Brain microvascular endothelial cell (primary cell): ENCODE measurements around the gene PACSIN2.
A peak's percentile ranks its signal among the peaks of the same experiment; 100 is the strongest.

Experiments
- DNase-seq: peaks from one replicate; pipeline ENCODE4 v3.0.0-alpha.2; 2020
- H3K27ac ChIP-seq: fragments of 250-450 bp; sonication (Bioruptor Pico); 2 replicates; pipeline ENCODE4 v1.5.1; 2020; ENCODE audit warnings: mild to moderate bottlenecking, moderate library complexity
- H3K27me3 ChIP-seq: fragments of 250-450 bp; sonication (Bioruptor Pico); replicated peaks from 2 replicates; pipeline ENCODE4 v1.5.1; 2020; ENCODE audit warnings: mild to moderate bottlenecking
- H3K36me3 ChIP-seq: fragments of 250-450 bp; sonication (Bioruptor Pico); replicated peaks from 2 replicates; pipeline ENCODE4 v1.5.1; 2020; ENCODE audit warnings: mild to moderate bottlenecking
- H3K4me3 ChIP-seq: 2 replicates; pipeline ENCODE4 v1.5.1; 2011; ENCODE audit warnings: low read depth, mild to moderate bottlenecking, control low read depth, low read length, moderate library complexity
- in situ Hi-C: cut with HindIII; loops from 2 replicates; pipeline ENCODE4 v1.10.0; 2017; ENCODE audit warnings: low sequenced_read_pairs, low pct_ligation_motif_present
- TF ChIP-seq, protein P1 (sequence below): IDR thresholded peaks from 2 replicates; pipeline ENCODE4 v1.5.1; 2011; ENCODE audit warnings: low read depth, mild to moderate bottlenecking, moderate library complexity, low read length, control low read depth, inconsistent platforms; ENCODE audit errors: missing control alignments

The PACSIN2 gene

DNA sequence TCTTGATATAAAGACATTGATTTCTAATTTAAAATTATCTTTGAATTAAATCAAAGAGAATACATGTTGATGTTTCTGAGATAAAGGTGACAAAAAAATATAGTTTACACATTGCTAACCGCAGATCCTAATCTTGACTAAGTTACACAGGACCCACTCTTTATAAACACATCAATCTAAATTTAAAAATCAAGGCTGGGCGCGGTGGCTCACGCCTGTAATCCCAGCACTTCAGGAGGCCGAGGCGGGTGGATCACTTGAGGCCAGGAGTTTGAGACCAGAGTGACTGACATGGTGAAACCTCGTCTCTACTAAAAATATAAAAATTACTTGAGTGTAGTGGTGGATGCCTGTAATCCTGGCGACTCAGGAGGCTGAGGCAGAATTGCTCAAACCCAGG is 159.7 kb downstream of the PACSIN2 start:
- in situ Hi-C loops: no loop called here
- TF ChIP-seq, protein P1, sequence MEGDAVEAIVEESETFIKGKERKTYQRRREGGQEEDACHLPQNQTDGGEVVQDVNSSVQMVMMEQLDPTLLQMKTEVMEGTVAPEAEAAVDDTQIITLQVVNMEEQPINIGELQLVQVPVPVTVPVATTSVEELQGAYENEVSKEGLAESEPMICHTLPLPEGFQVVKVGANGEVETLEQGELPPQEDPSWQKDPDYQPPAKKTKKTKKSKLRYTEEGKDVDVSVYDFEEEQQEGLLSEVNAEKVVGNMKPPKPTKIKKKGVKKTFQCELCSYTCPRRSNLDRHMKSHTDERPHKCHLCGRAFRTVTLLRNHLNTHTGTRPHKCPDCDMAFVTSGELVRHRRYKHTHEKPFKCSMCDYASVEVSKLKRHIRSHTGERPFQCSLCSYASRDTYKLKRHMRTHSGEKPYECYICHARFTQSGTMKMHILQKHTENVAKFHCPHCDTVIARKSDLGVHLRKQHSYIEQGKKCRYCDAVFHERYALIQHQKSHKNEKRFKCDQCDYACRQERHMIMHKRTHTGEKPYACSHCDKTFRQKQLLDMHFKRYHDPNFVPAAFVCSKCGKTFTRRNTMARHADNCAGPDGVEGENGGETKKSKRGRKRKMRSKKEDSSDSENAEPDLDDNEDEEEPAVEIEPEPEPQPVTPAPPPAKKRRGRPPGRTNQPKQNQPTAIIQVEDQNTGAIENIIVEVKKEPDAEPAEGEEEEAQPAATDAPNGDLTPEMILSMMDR: no peak
- DNase-seq: no peak
- Histone ChIP-seq H3K27me3 (no peaks in the 10 kb centered on the region), H3K27ac (no peak overlapping the region), H3K4me3 (no peak overlapping the region), H3K36me3 (no peaks in the 10 kb centered on the region)

DNA sequence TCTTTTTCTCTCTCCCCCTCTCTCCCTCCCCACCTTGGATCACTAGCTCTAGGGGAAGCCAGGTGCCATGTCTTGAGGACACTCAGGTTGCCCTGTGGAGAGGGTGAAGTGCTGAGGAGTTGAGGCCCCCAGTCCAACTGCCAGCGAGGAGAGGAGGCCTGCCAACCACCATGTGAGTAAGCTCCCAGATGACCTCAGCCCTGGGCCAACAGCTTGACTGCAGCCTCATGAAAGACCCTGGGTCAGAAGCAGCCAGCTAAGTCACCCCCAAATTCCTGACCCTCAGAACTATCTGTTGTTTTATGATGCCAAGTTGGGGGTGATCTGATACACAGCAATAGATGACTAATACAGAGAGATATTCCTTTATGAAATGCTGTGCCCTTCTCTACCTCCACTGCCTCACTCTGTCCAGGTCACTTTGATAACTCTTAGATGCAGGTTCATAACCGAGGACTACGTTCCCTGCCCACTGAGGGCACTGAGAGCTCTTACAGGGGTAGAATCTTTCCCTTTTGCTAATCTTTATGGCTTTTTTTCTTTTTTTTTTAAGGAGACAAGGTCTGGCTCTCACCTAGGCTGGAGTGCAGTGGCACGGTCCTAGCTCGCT is 165.9 kb downstream of the PACSIN2 start:
- TF ChIP-seq, protein P1: no peak
- no peak for DNase-seq
- no peak overlapping the region for H3K27ac ChIP-seq
- no peak overlapping the region for H3K4me3 ChIP-seq
- in situ Hi-C loops: no loop called here
- H3K36me3 ChIP-seq: peaks cover 16% of the 10 kb centered on the region
- no peaks in the 10 kb centered on the region for H3K27me3 ChIP-seq

DNA sequence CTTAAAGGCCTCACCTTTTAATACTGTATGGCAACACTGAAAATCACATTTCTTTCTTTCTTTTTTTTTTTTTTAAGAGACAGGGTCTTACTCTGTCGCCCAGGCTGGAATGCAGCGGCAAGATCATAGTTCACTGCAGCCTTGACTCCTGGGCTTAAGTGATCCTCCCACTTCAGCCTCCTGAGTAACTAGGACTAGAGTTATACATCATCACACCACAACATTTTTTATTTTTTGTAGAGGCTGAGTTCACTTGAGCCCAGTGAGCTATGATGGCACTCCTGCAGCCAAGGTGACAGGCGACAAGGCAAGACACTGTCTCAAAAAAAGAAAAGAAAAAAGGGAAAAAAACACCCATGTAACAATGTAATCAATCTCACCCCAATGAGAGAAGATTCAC is 167.8 kb downstream of the PACSIN2 start:
- DNase-seq: no peak
- in situ Hi-C loops: no loop called here
- TF ChIP-seq, protein P1: no peak
- Histone ChIP-seq H3K36me3 (peaks cover 21% of the 10 kb centered on the region), H3K4me3 (no peak overlapping the region), H3K27ac (no peak overlapping the region), H3K27me3 (no peaks in the 10 kb centered on the region)

DNA sequence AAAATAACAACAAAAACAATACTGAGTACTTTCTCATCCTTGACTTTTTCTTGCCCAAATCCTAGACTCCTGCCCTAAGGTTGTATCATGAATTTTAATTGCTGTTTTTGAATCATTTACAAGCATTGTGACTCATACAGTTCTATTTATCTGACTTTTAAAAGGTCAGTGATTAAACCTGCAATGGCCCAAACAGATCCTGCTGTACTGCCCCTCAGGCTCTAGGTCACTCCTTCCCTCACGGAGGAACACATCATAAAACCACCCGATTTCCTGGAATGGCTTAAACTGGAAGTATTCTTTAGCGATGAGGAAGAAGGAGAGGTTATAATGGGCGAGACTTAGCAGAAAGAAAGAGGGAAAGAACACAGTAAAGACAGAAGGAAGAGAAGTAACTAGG is 170.2 kb downstream of the PACSIN2 start:
- no peak overlapping the region for H3K27ac ChIP-seq
- peaks cover 21% of the 10 kb centered on the region for H3K36me3 ChIP-seq
- H3K27me3 ChIP-seq: no peaks in the 10 kb centered on the region
- DNase-seq: no peak
- no peak overlapping the region for H3K4me3 ChIP-seq
- in situ Hi-C loops: no loop called here
- TF ChIP-seq, protein P1: no peak

- peaks cover 27% of the 10 kb centered on the region for H3K36me3 ChIP-seq
- TF ChIP-seq, protein P1: no peak
- peak; percentile 22 for DNase-seq
- no peak overlapping the region for H3K4me3 ChIP-seq
- in situ Hi-C loops: no loop called here
- H3K27ac ChIP-seq: no peak overlapping the region
- no peaks in the 10 kb centered on the region for H3K27me3 ChIP-seq
Observed at GRCh38 chr22:42842658-42843370, 172.1 kb downstream of the PACSIN2 start.
